HCT116 (cell line): Measurements from ENCODE around the gene HEXD. TPM values are rescaled to one million over a fixed set of nuclear protein-coding genes. Genes with fewer than 3 reads are reported as not detected.

Source experiments
- ATAC-seq: fragments of 200-7000 bp; cut with Tn5 transposase; 2 replicates; pipeline ENCODE4 v1.9.1; 2020; ENCODE audit warnings: mild to moderate bottlenecking, moderate library complexity
- BruUV-seq: library from RNA; stranded (reverse); fragments of 400-500 nt; replicated peaks from 2 replicates; lab custom pipeline; 2021; lab: Mats Ljungman, UMichigan
- CTCF ChIA-PET: fragments of 300-600 bp; sonication (Branson Sonifier 250); formaldehyde crosslinking; loops from one replicate; lab custom pipeline; 2021; ENCODE audit warnings: antibody characterized with exemption; lab: Charles Lee
- POLR2A ChIA-PET: fragments of 300-600, 350-600 bp; sonication (Branson Sonifier 250); formaldehyde crosslinking; loops from one replicate; lab custom pipeline; 2021; ENCODE audit warnings: antibody characterized with exemption; lab: Charles Lee
- RAD21 ChIA-PET, 2 experiments: fragments of 300-600 bp; sonication (Branson Sonifier 250); formaldehyde crosslinking; loops; one replicate each; lab custom pipeline; 2023; ENCODE audit warnings: low total read pairs in 2 of 2; ENCODE audit not compliant: uncharacterized antibody in 2 of 2, unreplicated experiment in 2 of 2, low non-redundant PET in 1 of 2; lab: Charles Lee
- DNase-seq: peaks from one replicate; pipeline ENCODE4 v3.0.0-alpha.2; 2010; ENCODE audit warnings: low read depth, low spot score
- H2AFZ ChIP-seq: fragments of 200-600 bp; shearing (Covaris generic), sonication (generic); 2 replicates; pipeline ENCODE4 v1.6.1; 2017; ENCODE audit warnings: low read depth, mixed run types, mixed read lengths, antibody characterized with exemption, low read length; ENCODE audit not compliant: poor library complexity, severe bottlenecking
- H3K27ac ChIP-seq: 2 replicates; pipeline ENCODE4 v1.5.1; 2012; ENCODE audit warnings: low read depth, low read length
- H3K27me3 ChIP-seq: fragments of 200-600 bp; sonication (generic); 2 replicates; pipeline ENCODE4 v1.6.1; 2016; ENCODE audit warnings: mixed run types, low read length, mixed read lengths; ENCODE audit not compliant: insufficient read depth
- H3K36me3 ChIP-seq, 2 experiments: fragments of 200-500 bp in 1 of 2; fragments of 200-600 bp in 1 of 2; sonication (Bioruptor generic) in 1 of 2; sonication (generic) in 1 of 2; 2 replicates each; pipeline versions ENCODE4 v1.5.1 to v1.6.1; 2014 to 2016; ENCODE audit warnings: low read length in 2 of 2, inconsistent platforms in 1 of 2, mixed read lengths in 1 of 2, mixed run types in 1 of 2; ENCODE audit not compliant: insufficient read depth in 2 of 2, control insufficient read depth in 1 of 2
- H3K4me1 ChIP-seq, 2 experiments: fragments of 200-600 bp in 1 of 2; sonication (generic) in 1 of 2; 2 replicates each; pipeline versions ENCODE4 v1.5.1 to v1.6.1; 2012 to 2017; ENCODE audit warnings: low read length in 2 of 2, inconsistent platforms in 1 of 2, mild to moderate bottlenecking in 1 of 2, mixed read lengths in 1 of 2, mixed run types in 1 of 2, moderate library complexity in 1 of 2; ENCODE audit not compliant: insufficient read depth in 2 of 2, control insufficient read depth in 1 of 2
- H3K4me2 ChIP-seq: fragments of 200-600 bp; sonication (generic); 2 replicates; pipeline ENCODE4 v1.6.1; 2017; ENCODE audit warnings: mixed run types, low read length, mixed read lengths
- H3K4me3 ChIP-seq, 2 experiments: fragments of 200-600 bp in 1 of 2; sonication (generic) in 1 of 2; replicated peaks in 1 of 2; 2 replicates each; pipeline ENCODE4 v1.5.1; 2011 to 2016; ENCODE audit warnings: low read length in 2 of 2, control low read depth in 1 of 2, low read depth in 1 of 2, mild to moderate bottlenecking in 1 of 2, mixed read lengths in 1 of 2, mixed run types in 1 of 2
- H3K79me2 ChIP-seq: fragments of 200-600 bp; sonication (generic); 2 replicates; pipeline ENCODE4 v1.6.1; 2017; ENCODE audit warnings: mild to moderate bottlenecking, mixed run types, low read length, moderate library complexity, mixed read lengths; ENCODE audit not compliant: insufficient read depth
- H3K9ac ChIP-seq: fragments of 200-600 bp; sonication (generic); 2 replicates; pipeline ENCODE4 v1.6.1; 2016; ENCODE audit warnings: low read length, mixed read lengths
- H3K9me2 ChIP-seq: fragments of 200-600 bp; sonication (generic), shearing (Covaris generic); 2 replicates; pipeline ENCODE4 v1.6.1; 2017; ENCODE audit warnings: mixed run types, mild to moderate bottlenecking, moderate library complexity; ENCODE audit not compliant: insufficient read depth
- H3K9me3 ChIP-seq, 2 experiments: fragments of 200-500 bp in 1 of 2; fragments of 200-600 bp in 1 of 2; sonication (Bioruptor generic) in 1 of 2; sonication (generic) in 1 of 2; 2 replicates each; pipeline ENCODE4 v1.6.1; 2014 to 2017; ENCODE audit warnings: low read length in 2 of 2, mixed read lengths in 2 of 2, inconsistent platforms in 1 of 2, low read depth in 1 of 2, mild to moderate bottlenecking in 1 of 2, mixed run types in 1 of 2, moderate library complexity in 1 of 2; ENCODE audit not compliant: control insufficient read depth in 1 of 2, insufficient read depth in 1 of 2
- H4K20me1 ChIP-seq: fragments of 200-600 bp; sonication (generic), shearing (Covaris generic); 2 replicates; pipeline ENCODE4 v1.6.1; 2017; ENCODE audit warnings: mixed run types, mild to moderate bottlenecking, moderate library complexity; ENCODE audit not compliant: insufficient read depth
- CEBPB ChIP-seq: IDR thresholded peaks from 2 replicates; pipeline ENCODE4 v1.6.1; 2012; ENCODE audit warnings: low read depth
- EGR1 ChIP-seq: IDR thresholded peaks from 2 replicates; pipeline ENCODE4 v1.6.1; 2012; ENCODE audit warnings: low read depth
- ELF1 ChIP-seq: IDR thresholded peaks from 2 replicates; pipeline ENCODE4 v1.6.1; 2012; ENCODE audit warnings: low read depth, borderline replicate concordance
- EZH2 ChIP-seq: fragments of 200-600 bp; sonication (generic); IDR thresholded peaks from 2 replicates; pipeline ENCODE4 v1.6.1; 2017; ENCODE audit warnings: antibody characterized with exemption, mixed run types
- RAD21 ChIP-seq: IDR thresholded peaks from 2 replicates; pipeline ENCODE4 v1.6.1; 2012; ENCODE audit warnings: low read depth, mild to moderate bottlenecking
- SIN3A ChIP-seq: IDR thresholded peaks from 2 replicates; pipeline ENCODE4 v1.6.1; 2012; ENCODE audit warnings: low read depth
- SRF ChIP-seq: IDR thresholded peaks from 2 replicates; pipeline ENCODE4 v1.6.1; 2012; ENCODE audit warnings: low read depth
- TCF7L2 ChIP-seq: IDR thresholded peaks from 2 replicates; pipeline ENCODE4 v1.7.0; 2011; ENCODE audit warnings: borderline replicate concordance, inconsistent platforms; ENCODE audit not compliant: insufficient read depth, insufficient read length; ENCODE audit errors: extremely low read depth
- YY1 ChIP-seq: IDR thresholded peaks from 2 replicates; pipeline ENCODE4 v1.6.1; 2011; ENCODE audit warnings: low read length, low read depth, moderate library complexity, mild to moderate bottlenecking; ENCODE audit not compliant: insufficient replicate concordance; ENCODE audit errors: extremely low read depth
- ZFX ChIP-seq: fragments of 450-650 bp; IDR thresholded peaks from 2 replicates; pipeline ENCODE4 v1.6.1; 2017
- ZNF274 ChIP-seq: fragments of 200-500 bp; sonication (Bioruptor generic); IDR thresholded peaks from 2 replicates; pipeline ENCODE4 v1.6.1; 2014; ENCODE audit warnings: mild to moderate bottlenecking, low read depth, low read length, inconsistent platforms
- intact Hi-C: fragments of 100-400 bp; cut with micrococcal nuclease; formaldehyde crosslinking; loops from 2 replicates; pipeline ENCODE4 v1.10.0; 2022
- total RNA-seq: library from RNA; stranded (reverse); gene quantifications from one replicate; pipeline ENCODE4 v1.2.1, GENCODE V29; 2021; ENCODE audit not compliant: unreplicated experiment
- TF ChIP-seq, protein P1 (sequence below): IDR thresholded peaks from 2 replicates; pipeline ENCODE4 v1.6.1; 2012

Gene HEXD
- total RNA-seq, 1 experiment from 2014 or later: 45.2 TPM

- ChIA-PET POLR2A (no interaction called here), RAD21 (no interaction called here), CTCF (no interaction called here)
- peaks cover 0 to 15% of the 10 kb centered on the region in 2 experiments; a peak in 3 of 4 replicates for H3K4me1 ChIP-seq
- H3K9me3 ChIP-seq: no peaks in the 10 kb centered on the region
- H3K9me2 ChIP-seq: no peaks in the 10 kb centered on the region
- no peaks in the 10 kb centered on the region for H3K79me2 ChIP-seq
- intact Hi-C loops: no loop called here
- no peak for ATAC-seq
- no peak overlapping the region for H3K9ac ChIP-seq
- no peaks in the 10 kb centered on the region for H4K20me1 ChIP-seq
- no peak overlapping the region for H3K4me3 ChIP-seq
- BruUV-seq: no TSS peak
- H3K27ac ChIP-seq: no peak overlapping the region
- no peak overlapping the region for H2AFZ ChIP-seq
- TF ChIP-seq SIN3A (no peak), EZH2 (no peak), RAD21 (no peak), TCF7L2 (no peak)
- no peak for DNase-seq
- no peak overlapping the region for H3K4me2 ChIP-seq
- no peaks in the 10 kb centered on the region for H3K36me3 ChIP-seq
- H3K27me3 ChIP-seq: no peaks in the 10 kb centered on the region
These were observed 25.2 kb upstream of the HEXD start for GRCh38 chr17:82392941-82393340.

GRCh38 chr17:82394278-82394677 lies 23.9 kb upstream of the HEXD start:
- no peak overlapping the region for H3K4me2 ChIP-seq
- H3K9me2 ChIP-seq: no peaks in the 10 kb centered on the region
- no peak overlapping the region for H2AFZ ChIP-seq
- no peaks in the 10 kb centered on the region for H3K27me3 ChIP-seq
- H3K4me3 ChIP-seq: no peak overlapping the region
- intact Hi-C loops: no loop called here
- H3K27ac ChIP-seq: no peak overlapping the region
- ChIA-PET RAD21 (no interaction called here), POLR2A (no interaction called here)
- H3K9me3 ChIP-seq: no peaks in the 10 kb centered on the region
- ATAC-seq: no peak
- H3K36me3 ChIP-seq: no peaks in the 10 kb centered on the region
- BruUV-seq: no TSS peak
- H3K9ac ChIP-seq: no peak overlapping the region
- peaks cover 0 to 11% of the 10 kb centered on the region in 2 experiments; a peak in 2 of 4 replicates for H3K4me1 ChIP-seq
- TF ChIP-seq, protein P1, sequence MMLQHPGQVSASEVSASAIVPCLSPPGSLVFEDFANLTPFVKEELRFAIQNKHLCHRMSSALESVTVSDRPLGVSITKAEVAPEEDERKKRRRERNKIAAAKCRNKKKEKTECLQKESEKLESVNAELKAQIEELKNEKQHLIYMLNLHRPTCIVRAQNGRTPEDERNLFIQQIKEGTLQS: no peak
- TF ChIP-seq CEBPB (no peak), YY1 (no peak), EGR1 (no peak), SRF (no peak), ELF1 (no peak), RAD21 (no peak), ZNF274 (no peak), ZFX (no peak)
- TF ChIP-seq, all 23 proteins: peak for 0
- H3K79me2 ChIP-seq: no peaks in the 10 kb centered on the region
- DNase-seq: no peak
- CTCF ChIA-PET: no interaction called here
- no peaks in the 10 kb centered on the region for H4K20me1 ChIP-seq
